HG03432 (cell line): Measurements from ENCODE around the gene IVNS1ABP.
"Not testable (repeated sequence)": the region's sequence is repeated elsewhere in the genome, so short reads cannot be mapped to it uniquely, and the experiment has no call there.

Experiments used
- ATAC-seq: cut with Tn5 transposase; IDR thresholded peaks from one replicate; pipeline ENCODE4 v1.9.1; 2021; ENCODE audit warnings: mild to moderate bottlenecking, moderate library complexity; ENCODE audit not compliant: unreplicated experiment

IVNS1ABP gene

DNA sequence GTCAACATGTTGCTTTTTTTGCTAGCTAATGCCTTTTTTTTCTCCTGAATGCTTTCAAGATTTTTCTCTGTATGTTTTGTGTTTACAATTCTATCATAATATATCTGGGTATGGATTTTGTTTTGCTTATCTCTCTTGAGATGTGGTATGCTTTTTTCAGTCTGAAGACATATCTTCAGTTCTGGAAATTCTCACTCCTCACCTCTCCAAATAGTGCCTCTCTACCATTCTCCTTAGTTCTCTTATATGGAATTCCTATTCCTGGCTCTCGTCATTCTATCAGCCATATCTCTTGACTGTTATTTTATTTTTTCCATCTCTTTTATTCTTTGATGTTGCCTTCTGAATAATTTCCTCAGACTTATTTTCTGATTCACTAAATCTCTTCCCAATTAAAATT, 58.4 kb downstream of the IVNS1ABP start:
- ATAC-seq: no peak

DNA sequence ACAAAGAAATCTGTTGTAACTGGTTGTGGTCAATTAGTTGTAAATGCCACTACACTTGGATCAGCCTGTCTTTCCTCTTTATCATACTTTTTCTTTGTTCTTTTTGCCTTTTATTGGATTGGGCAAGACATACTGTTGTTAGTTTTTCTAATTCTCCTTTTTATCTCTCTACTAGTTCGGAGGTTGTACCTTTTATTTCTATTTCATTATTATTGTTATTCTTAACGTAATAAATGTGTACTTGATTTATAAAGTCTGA, 59.2 kb downstream of the IVNS1ABP start:
- no peak for ATAC-seq

DNA sequence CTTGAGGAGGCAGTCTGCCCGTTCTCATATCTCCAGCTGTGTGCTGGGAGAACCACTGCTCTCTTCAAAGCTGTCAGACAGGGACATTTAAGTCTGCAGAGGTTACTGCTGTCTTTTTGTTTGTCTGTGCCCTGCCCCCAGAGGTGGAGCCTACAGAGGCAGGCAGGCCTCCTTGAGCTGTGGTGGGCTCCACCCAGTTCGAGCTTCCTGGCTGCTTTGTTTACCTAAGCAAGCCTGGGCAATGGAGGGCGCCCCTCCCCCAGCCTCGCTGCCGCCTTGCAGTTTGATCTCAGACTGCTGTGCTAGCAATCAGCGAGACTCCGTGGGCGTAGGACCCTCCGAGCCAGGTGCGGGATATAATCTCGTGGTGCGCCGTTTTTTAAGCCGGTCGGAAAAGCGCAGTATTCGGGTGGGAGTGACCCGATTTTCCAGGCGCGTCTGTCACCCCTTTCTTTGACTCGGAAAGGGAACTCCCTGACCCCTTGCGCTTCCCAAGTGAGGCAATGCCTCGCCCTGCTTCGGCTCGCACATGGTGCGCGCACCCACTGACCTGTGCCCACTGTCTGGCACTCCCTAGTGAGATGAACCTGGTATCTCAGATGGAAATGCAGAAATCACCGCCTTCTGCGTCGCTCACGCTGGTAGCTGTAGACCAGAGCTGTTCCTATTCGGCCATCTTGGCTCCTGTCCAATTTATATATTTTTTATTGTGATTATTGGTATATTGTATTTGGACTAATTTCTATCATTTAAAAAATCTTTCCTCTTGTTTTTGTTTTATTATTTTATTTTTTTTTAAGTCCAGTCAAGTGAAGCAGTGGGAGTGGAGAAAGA, 59.7 kb downstream of the IVNS1ABP start:
- ATAC-seq: not testable (repeated sequence)

DNA sequence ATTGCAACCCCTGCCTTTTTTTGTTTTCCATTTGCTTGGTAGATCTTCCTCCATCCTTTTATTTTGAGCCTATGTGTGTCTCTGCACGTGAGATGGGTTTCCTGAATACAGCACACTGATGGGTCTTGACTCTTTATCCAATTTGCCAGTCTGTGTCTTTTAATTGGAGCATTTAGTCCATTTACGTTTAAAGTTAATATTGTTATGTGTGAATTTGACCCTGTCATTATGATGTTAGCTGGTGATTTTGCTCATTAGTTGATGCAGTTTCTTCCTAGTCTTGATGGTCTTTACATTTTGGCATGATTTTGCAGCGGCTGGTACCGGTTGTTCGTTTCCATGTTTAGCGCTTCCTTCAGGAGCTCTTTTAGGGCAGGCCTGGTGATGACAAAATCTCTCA, 61.4 kb downstream of the IVNS1ABP start:
- ATAC-seq: not testable (repeated sequence)

DNA sequence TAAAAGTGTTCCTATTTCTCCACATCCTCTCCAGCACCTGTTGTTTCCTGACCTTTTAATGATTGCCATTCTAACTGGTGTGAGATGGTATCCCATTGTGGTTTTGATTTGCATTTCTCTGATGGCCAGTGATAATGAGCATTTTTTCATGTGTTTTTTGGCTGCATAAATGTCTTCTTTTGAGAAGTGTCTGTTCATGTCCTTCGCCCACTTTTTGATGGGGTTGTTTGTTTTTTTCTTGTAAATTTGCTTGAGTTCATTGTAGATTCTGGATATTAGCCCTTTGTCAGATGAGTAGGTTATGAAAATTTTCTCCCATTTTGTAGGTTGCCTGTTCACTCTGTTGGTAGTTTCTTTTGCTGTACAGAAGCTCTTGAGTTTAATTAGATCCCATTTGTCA, 64.6 kb downstream of the IVNS1ABP start:
- ATAC-seq: not testable (repeated sequence)

DNA sequence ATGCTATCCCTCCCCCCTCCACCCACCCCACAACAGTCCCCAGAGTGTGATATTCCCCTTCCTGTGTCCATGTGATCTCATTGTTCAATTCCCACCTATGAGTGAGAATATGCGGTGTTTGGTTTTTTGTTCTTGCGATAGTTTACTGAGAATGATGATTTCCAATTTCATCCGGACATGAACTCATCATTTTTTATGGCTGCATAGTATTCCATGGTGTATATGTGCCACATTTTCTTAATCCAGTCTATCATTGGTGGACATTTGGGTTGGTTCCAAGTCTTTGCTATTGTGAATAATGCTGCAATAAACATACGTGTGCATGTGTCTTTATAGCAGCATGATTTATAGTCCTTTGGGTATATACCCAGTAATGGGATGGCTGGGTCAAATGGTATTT, 65.1 kb downstream of the IVNS1ABP start:
- not testable (repeated sequence) for ATAC-seq

DNA sequence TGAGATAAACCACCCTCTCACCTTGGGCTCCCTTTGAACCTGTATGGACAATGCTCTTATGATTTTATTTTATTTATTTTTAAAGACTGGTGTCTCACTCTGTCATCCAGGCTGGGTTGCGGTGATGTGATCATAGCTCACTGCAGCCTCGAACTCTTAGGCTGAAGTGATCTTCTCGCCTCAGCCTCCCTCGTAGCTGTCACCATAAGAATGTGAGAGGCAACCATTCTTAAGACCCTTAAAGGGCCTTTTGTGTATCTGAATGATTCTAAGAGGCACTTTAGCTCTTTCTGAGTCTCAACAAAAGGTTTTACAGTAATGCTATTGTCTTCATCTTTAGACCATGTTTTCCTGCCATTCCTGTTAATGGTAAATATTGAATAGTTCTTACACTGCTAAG, 67.0 kb downstream of the IVNS1ABP start:
- ATAC-seq: no peak

DNA sequence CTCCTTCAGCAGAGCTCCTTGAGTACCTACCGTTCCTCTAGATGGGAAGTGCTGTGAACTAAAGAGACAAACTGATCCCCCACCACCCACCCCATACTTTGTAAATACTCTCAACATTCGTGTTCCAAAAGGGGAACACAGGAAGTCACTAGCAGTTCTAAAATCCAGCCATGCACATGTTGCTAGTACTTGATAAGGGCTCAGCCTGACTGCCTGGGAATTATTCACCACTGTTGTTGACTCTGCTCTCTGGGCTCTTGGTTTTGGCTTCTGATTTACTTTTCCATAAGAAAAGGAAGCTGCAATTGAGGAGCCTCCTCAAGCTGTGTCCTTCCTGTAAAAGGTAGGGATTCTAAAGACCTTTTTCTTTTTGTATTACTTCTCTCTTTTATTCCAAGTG, 67.5 kb downstream of the IVNS1ABP start:
- ATAC-seq: no peak
